Kidney (tissue), 14 donors: ENCODE measurements around the gene RGR. TPM values are rescaled to one million over a fixed set of nuclear protein-coding genes. Genes with fewer than 3 reads are reported as not detected.

Source experiments
- DNase-seq, 5 donors: peaks; one replicate each; pipeline ENCODE4 v3.0.0-alpha.2; 2013 to 2020
- FAIRE-seq: peaks from 2 replicates; lab custom pipeline; 2012; peaks lifted over from hg19 to GRCh38; lab: Jason Lieb, UNC
- H3K27ac ChIP-seq, 2 donors: one replicate each; pipeline ENCODE4 v1.7.0; 2013; ENCODE audit warnings: low read depth in 2 of 2, low read length in 2 of 2, inconsistent platforms in 1 of 2
- H3K27me3 ChIP-seq: one replicate; pipeline ENCODE4 v1.7.1; 2013; ENCODE audit warnings: low read length, inconsistent platforms; ENCODE audit not compliant: control insufficient read depth, insufficient read depth
- H3K36me3 ChIP-seq, 3 donors: one replicate each; pipeline versions ENCODE4 v1.7.0 to v1.7.1; 2013; ENCODE audit warnings: low read length in 3 of 3, control low read depth in 1 of 3, inconsistent platforms in 1 of 3; ENCODE audit not compliant: insufficient read depth in 3 of 3, control insufficient read depth in 2 of 3
- H3K4me1 ChIP-seq, 3 donors: one replicate each; pipeline versions ENCODE4 v1.7.0 to v1.7.1; 2013; ENCODE audit warnings: low read length in 3 of 3, inconsistent platforms in 1 of 3, low read depth in 1 of 3; ENCODE audit not compliant: control insufficient read depth in 2 of 3, insufficient read depth in 2 of 3
- H3K4me3 ChIP-seq, 3 donors: one replicate each; pipeline versions ENCODE4 v1.7.0 to v1.8.1; 2013; ENCODE audit warnings: low read length in 3 of 3, control low read depth in 1 of 3, inconsistent platforms in 1 of 3
- H3K9ac ChIP-seq, 3 donors: one replicate each; pipeline versions ENCODE4 v1.7.0 to v1.7.1; 2013; ENCODE audit warnings: low read length in 3 of 3, control low read depth in 1 of 3, inconsistent platforms in 1 of 3
- H3K9me3 ChIP-seq, 3 donors: one replicate each; pipeline versions ENCODE4 v1.7.0 to v1.7.1; 2013; ENCODE audit warnings: low read length in 3 of 3, control low read depth in 1 of 3, inconsistent platforms in 1 of 3; ENCODE audit not compliant: control insufficient read depth in 2 of 3, insufficient read depth in 1 of 3
- CTCF ChIP-seq: IDR thresholded peaks from 3 replicates; pipeline ENCODE4 v1.5.1; 2012; ENCODE audit warnings: mild to moderate bottlenecking, moderate library complexity, borderline replicate concordance; ENCODE audit not compliant: insufficient read depth; ENCODE audit errors: extremely low read depth
- intact Hi-C: fragments of 100-400 bp; cut with DNase I; formaldehyde crosslinking; loops from one replicate; pipeline ENCODE4 v1.11.1; 2022
- polyA plus RNA-seq: library from polyadenylated mRNA; stranded (reverse); fragments of 350-450 nt; fragmentation: Illumina TruSeq; extraction: RNeasy Lipid Tissue Mini Kit (QIAGEN cat#74804); gene quantifications from one replicate; pipeline ENCODE4 v1.2.3, GENCODE V29; 2014; ENCODE audit warnings: low read depth, low replicate concordance; ENCODE audit not compliant: insufficient read depth
- total RNA-seq: library from RNA; stranded (reverse); fragmentation: NEBNext Ultra II Directional; extraction: Animal tissue kit (Norgen Biotek cat#: 25700); gene quantifications from one replicate; pipeline ENCODE4 v1.2.1, GENCODE V29; 2021
- donor health status: control.
- donor health status: control.
- donor health status: control.
- donor health status: control.
- donor health status: control.
- donor health status: DM: yes; HTN: yes; CAD: no.
- donor health status: Normal renal cell carcinoma (clear cell type).

Gene RGR
- total and polyA plus RNA-seq, 2 donors from 2014 or later: not detected

- no peak overlapping the region for H3K27ac ChIP-seq
- FAIRE-seq: no peak
- no peak overlapping the region for H3K4me3 ChIP-seq
- intact Hi-C loops: no loop called here
- no peaks in the 10 kb centered on the region for H3K4me1 ChIP-seq
- no peak for DNase-seq
- H3K36me3 ChIP-seq: no peaks in the 10 kb centered on the region
- no peaks in the 10 kb centered on the region for H3K9me3 ChIP-seq
- H3K9ac ChIP-seq: no peak overlapping the region
- H3K27me3 ChIP-seq: no peaks in the 10 kb centered on the region
- no peak for TF ChIP-seq CTCF
These were observed 9.8 kb upstream of the RGR start for GRCh38 chr10:84235096-84235495.

GRCh38 chr10:84236807-84237198, 8.1 kb upstream of the RGR start:
- Histone ChIP-seq H3K27me3 (no peaks in the 10 kb centered on the region), H3K9me3 (no peaks in the 10 kb centered on the region), H3K4me1 (no peaks in the 10 kb centered on the region), H3K36me3 (no peaks in the 10 kb centered on the region), H3K4me3 (no peak overlapping the region), H3K9ac (no peak overlapping the region), H3K27ac (no peak overlapping the region)
- intact Hi-C loops: no loop called here
- DNase-seq (no peak), FAIRE-seq (no peak)
- TF ChIP-seq CTCF: no peak

DNA sequence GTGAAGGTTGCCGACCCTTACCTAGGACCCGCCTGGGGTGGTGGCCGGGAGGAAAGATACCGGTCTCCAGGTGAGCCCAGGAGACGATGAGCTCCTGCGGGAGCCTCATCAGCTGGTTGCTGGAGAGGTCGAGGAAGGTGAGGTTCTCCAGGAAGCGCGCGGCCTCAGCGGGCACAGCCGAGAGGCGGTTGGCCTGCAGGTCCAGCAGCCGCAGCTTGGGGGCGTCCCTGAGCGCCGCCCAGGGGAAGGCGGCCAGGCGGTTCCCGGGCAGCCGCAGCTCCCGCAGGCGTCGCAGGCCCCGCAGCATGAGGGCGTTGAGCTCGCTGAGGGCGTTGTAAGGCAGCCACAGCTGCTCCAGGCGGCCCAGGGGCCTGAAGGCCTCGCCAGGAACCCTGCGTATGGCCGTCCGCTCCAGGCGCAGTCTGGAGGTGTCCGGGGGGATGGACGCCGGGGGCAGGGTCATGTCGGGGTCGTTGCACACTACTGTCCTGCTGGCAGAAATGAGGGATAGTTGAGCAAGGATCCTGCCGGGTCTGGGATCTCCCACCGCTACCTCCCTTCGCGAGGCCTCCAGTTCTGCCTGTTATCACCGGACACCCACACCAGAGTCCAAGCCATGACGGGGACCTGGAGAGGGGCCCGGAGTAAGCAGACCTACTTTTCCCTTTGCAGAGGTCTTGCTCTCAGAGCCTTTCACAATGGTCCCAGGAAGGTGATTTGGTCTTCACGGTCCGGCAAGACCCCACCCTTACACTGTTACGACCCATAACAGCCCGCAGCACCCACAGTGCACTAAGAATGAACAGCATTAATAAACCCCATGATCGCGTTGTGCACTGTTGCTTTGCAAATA, 7.4 kb upstream of the RGR start:
- no peak overlapping the region for H3K9ac ChIP-seq
- H3K4me3 ChIP-seq: no peak overlapping the region
- H3K36me3 ChIP-seq: no peaks in the 10 kb centered on the region
- no peaks in the 10 kb centered on the region for H3K4me1 ChIP-seq
- no peak for TF ChIP-seq CTCF
- H3K27me3 ChIP-seq: no peaks in the 10 kb centered on the region
- DNase-seq (no peak), FAIRE-seq (no peak)
- no peaks in the 10 kb centered on the region for H3K9me3 ChIP-seq
- intact Hi-C loops: no loop called here
- no peak overlapping the region for H3K27ac ChIP-seq

GRCh38 chr10:84238909-84239308, 5.9 kb upstream of the RGR start:
- Histone ChIP-seq H3K36me3 (no peaks in the 10 kb centered on the region), H3K9me3 (no peaks in the 10 kb centered on the region), H3K4me1 (no peaks in the 10 kb centered on the region), H3K9ac (no peak overlapping the region), H3K27me3 (no peaks in the 10 kb centered on the region), H3K4me3 (no peak overlapping the region), H3K27ac (no peak overlapping the region)
- no peak for FAIRE-seq
- DNase-seq: no peak
- intact Hi-C loops: no loop called here
- TF ChIP-seq CTCF: no peak
